COLO829 (cell line): ENCODE results near the gene CCDC91.
"Not testable (repeated sequence)": the region's sequence is repeated elsewhere in the genome, so short reads cannot be mapped to it uniquely, and the experiment has no call there.

Experiments used
- DNase-seq: peaks from one replicate; pipeline ENCODE4 v3.0.0; 2012; ENCODE audit warnings: low spot score

The CCDC91 gene

GRCh38 chr12:28184375-28184774 is 5.9 kb upstream of the CCDC91 start:
- DNase-seq, result no peak

DNA sequence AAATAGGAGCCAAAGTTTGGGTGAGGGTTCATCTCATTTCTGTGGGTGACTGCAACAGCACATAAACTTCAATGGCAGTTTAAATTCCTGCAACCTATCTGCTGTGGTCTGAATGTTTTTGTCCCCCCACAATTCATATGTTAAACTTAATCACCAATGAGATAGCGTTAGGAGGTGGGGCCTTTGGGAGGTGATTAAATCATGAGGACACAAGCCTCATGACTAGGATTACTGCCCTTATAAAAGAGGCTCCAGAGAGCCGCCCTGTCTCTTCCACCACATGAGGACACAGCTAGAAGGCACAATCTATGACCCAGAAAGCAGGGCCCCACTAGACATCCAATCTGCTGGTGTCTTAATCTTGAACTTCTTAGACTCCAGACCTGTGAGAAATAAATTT is 3.8 kb upstream of the CCDC91 start:
- DNase-seq, result no peak

GRCh38 chr12:28189784-28190320 is 404 bp upstream of the CCDC91 start:
- no peak for DNase-seq

- DNase-seq, result no peak
Observed at GRCh38 chr12:28191051-28192048, 1.1 kb downstream of the CCDC91 start.

DNA sequence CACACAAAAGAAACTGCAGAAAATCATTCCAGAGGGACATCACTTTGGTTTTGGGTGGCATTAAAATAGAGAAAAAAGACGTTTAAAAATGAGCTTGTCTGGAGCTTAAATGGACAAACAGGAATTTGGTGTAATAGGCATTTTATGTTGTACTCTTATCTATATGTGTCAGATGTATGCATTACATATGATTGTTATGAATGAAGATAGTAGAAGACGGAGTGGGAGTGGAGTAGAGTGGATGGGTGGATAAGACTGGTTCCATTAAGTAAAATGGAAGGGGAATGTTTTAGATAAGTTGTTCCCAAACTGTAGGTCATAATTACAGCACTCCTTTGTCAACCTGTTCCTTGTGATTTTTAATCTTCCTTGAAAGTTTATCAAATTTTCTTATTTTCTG is 1.9 kb downstream of the CCDC91 start:
- no peak for DNase-seq

- DNase-seq, result not testable (repeated sequence)
Observed at GRCh38 chr12:28194621-28195020, 4.4 kb downstream of the CCDC91 start.

DNA sequence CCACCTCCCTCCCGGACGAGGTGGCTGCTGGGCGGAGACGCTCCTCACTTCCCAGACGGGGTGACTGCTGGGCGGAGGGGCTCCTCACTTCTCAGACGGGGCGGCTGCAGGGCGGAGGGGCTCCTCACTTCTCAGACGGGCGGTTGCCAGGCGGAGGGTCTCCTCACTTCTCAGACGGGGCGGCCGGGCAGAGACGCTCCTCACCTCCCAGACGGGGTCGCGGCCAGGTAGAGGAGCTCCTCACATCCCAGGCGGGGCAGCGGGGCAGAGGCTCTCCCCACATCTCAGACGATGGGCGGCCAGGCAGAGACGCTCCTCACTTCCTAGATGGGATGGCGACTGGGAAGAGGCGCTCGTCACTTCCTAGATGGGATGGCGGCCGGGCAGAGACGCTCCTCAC is 10.9 kb downstream of the CCDC91 start:
- not testable (repeated sequence) for DNase-seq

DNA sequence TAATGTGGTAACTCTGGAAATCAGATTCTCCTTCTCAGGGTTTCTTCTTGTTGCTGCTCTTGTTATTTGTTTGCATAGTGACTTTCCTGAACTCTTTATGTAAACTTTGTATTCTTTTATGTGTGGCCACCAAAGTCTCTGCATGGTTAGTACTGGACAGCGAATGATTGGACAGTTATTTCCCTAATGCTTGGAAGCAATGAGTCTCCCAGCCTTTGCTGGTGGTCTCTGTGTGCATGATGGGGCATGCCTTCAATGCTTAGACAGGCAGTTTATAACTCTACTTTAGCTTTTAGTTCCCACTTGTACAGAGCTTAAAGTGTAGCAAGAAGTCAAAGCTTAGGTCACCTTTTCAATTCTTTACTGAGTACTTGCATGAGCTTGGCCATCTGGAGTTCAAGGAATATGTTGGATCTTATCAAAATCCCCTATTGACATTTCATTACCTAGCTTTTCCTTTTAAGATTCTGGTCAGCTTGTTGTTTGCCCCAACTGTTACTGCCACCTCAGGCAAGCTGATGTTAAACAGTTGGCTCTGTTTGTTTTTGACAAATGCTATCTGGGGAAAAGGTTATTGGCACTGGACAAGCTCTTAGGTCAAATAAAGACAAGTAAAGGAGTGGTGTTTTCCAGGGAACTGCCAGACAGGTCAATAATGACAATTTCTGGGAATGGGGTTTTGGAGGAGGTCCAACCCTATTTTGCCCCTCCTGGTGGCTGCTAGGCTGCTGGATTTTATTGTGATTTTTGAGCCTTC is 12.3 kb downstream of the CCDC91 start:
- no peak for DNase-seq

GRCh38 chr12:28209782-28210181 is 19.5 kb downstream of the CCDC91 start:
- DNase-seq, result no peak

DNA sequence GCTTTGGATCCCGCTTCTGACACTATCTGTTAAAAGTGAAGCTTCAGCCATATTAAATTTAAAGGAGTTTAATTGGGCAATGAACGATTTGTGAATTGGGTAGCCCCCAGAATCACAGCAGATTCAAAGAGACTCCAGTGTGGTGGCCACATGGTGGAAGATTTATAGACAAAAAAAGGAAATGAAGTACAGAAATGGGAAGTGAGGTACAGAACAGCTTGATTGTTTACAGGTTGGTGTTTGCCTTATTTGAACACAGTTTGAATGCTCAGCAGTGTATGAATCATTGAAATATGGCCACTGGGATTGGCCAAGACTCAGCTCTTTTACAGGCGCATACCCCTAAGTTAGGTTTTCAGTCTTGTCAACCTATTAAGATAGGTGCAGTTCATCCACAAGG is 21.9 kb downstream of the CCDC91 start:
- DNase-seq, result no peak

DNA sequence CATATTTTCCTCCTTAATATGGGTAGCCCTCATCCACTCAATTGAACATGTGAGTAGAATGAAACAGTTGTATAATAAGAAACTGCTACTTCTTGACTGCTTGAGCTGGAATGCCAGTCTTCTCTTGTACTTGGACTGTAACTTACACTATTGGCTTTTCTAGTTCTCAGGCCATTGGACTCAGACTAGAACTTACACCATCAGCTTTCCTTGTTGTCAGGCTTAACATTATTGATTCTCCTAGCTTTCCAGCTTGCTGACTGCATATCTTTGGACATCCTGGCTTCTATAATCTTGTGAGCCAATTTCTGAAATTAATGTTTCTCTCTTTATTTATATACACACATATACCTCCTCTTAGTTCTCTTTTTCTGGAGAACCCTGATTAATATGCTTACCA is 24.8 kb downstream of the CCDC91 start:
- no peak for DNase-seq

GRCh38 chr12:28216016-28216415 is 25.8 kb downstream of the CCDC91 start:
- DNase-seq, result no peak

- DNase-seq, result no peak
Observed at GRCh38 chr12:28217805-28218204, 27.5 kb downstream of the CCDC91 start.

GRCh38 chr12:28218875-28219274 is 28.6 kb downstream of the CCDC91 start:
- DNase-seq, result no peak

GRCh38 chr12:28219827-28220226 is 29.6 kb downstream of the CCDC91 start:
- DNase-seq, result no peak

DNA sequence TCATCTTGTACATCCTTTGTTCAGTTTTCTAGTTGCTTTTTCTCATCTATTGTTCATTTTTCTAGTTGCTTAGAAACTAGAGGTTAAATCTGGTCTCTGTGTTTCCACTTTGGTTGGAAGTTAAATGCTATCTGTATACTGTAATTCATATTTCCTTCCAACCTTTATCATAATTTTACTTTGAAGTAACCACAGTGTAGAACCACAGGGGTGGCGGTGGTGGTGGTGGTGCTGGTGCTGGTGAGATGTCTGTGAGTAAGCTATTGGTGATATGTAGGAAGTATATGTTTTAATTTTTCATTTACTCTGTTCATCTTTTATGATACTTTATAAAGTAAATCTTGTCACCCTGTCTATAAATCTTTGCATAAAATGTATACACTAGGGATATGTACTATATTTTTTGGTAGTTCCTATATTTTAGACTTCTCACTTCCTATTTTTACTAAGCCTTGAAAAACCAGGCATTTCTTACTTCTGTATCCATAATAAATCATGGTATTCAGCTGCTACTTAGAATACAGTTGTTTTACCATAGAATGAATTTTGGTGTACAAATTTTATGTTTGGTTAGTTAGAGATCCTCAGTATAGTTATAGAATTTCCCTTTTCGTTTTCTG is 31.9 kb downstream of the CCDC91 start:
- no peak for DNase-seq

DNA sequence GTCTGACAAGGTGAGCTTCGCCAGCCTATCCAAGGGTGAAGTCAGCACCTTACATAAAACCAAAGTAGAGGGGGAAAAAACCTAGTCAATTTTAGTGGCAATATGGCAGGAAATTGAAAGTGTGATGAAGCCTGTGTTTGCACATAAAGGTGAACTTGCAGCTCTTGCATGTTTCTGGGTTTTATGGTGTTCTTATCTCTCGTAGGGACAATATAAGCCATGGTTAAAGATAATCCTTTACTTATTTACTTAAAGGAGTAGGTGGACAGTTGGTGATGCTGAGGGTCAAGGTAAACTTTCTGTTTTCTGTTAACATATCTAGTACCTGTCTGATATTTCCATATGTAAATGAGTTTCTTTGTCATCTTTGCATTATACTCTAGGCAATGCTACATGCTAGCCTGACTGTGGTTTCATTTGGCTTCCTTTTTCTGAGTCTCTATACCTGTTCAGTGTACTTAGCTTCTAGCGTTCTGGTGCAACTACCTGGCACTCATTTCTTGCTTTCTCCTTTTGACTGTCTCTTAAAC is 32.8 kb downstream of the CCDC91 start:
- DNase-seq, result no peak

- DNase-seq, result no peak
Observed at GRCh38 chr12:28223858-28224257, 33.6 kb downstream of the CCDC91 start.

DNA sequence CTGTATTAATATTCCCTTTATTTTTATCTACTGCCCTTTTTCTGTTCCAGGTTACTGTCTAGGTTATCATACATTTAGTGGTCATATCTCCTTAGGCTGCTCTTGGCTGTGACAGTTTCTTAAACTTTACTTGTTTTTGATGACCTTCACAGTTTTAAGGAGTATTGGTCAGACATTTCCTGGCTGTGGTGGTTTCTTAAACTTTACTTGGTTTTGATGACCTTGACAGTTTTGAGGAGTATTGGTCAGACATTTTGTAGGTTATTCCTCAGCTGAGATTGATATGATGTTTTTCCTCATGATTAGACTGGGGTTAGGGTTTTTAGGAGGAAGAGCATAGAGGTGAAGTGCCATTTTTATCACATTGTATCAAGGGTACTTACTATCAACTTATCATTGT is 36.4 kb downstream of the CCDC91 start:
- DNase-seq, result no peak

- no peak for DNase-seq
Observed at GRCh38 chr12:28227251-28227650, 37.0 kb downstream of the CCDC91 start.

- DNase-seq, result no peak
Observed at GRCh38 chr12:28231248-28231647, 41.0 kb downstream of the CCDC91 start.
